HG03439 (cell line): ENCODE data around the gene DRD4.

Experiments
- ATAC-seq: cut with Tn5 transposase; IDR thresholded peaks from one replicate; pipeline ENCODE4 v1.9.1; 2021; ENCODE audit warnings: mild to moderate bottlenecking, moderate library complexity; ENCODE audit not compliant: unreplicated experiment

The DRD4 gene

GRCh38 chr11:609341-609811 is 27.7 kb upstream of the DRD4 start:
- ATAC-seq, result no peak

GRCh38 chr11:610146-610801 is 26.8 kb upstream of the DRD4 start:
- ATAC-seq, result no peak

- no peak for ATAC-seq
Measured at GRCh38 chr11:611001-611996, 25.8 kb upstream of the DRD4 start.

GRCh38 chr11:612201-612960 is 24.7 kb upstream of the DRD4 start:
- no peak for ATAC-seq

- ATAC-seq, result no peak
Measured at GRCh38 chr11:612961-613300, 24.1 kb upstream of the DRD4 start.

- no peak for ATAC-seq
Measured at GRCh38 chr11:613369-613968, 23.6 kb upstream of the DRD4 start.

DNA sequence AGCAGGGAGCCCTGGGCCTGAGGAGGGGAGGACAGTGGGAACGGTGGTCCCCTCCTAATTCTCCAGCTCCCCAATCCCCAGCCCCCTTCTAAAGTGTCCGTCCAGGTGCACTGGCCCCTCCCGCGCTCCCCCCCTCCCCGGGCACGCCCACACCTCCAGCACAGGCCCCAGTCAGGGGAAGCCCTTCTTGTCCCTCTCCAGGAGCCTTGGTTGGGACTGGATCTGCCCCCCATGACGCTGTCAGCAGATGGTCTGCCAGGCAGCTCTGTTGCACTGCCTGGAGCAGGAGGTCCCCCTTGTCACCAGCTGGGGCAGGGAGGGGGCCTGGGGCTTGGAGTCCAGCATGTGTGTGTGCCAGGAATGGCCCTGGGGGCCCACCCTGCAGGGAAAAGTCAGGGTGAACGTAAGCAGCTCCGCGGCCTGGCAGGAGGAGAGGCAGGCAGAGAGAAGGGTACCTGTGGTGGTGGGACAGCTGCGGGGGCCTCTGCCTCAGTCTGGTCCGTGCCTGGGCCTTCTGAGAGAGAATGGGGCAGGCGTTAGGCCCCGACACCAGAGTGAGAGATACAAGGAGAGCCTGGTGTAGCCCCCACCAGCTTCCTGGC is 22.9 kb upstream of the DRD4 start:
- ATAC-seq, result no peak

- ATAC-seq, result peak; percentile 14
Measured at GRCh38 chr11:614623-615503, 22.2 kb upstream of the DRD4 start.

- peak; percentile 78 for ATAC-seq
Measured at GRCh38 chr11:615504-616319, 21.4 kb upstream of the DRD4 start, which contains the start of gene IRF7. Gene IRF7, minus strand, starts transcription at chr11:615950. Its CDS starts 586 bp downstream, at chr11:615364.

- no peak for ATAC-seq
Measured at GRCh38 chr11:616320-617198, 20.5 kb upstream of the DRD4 start.

GRCh38 chr11:617199-617911 is 19.7 kb upstream of the DRD4 start:
- no peak for ATAC-seq

- ATAC-seq, result no peak
Measured at GRCh38 chr11:617912-618682, 19.0 kb upstream of the DRD4 start.

DNA sequence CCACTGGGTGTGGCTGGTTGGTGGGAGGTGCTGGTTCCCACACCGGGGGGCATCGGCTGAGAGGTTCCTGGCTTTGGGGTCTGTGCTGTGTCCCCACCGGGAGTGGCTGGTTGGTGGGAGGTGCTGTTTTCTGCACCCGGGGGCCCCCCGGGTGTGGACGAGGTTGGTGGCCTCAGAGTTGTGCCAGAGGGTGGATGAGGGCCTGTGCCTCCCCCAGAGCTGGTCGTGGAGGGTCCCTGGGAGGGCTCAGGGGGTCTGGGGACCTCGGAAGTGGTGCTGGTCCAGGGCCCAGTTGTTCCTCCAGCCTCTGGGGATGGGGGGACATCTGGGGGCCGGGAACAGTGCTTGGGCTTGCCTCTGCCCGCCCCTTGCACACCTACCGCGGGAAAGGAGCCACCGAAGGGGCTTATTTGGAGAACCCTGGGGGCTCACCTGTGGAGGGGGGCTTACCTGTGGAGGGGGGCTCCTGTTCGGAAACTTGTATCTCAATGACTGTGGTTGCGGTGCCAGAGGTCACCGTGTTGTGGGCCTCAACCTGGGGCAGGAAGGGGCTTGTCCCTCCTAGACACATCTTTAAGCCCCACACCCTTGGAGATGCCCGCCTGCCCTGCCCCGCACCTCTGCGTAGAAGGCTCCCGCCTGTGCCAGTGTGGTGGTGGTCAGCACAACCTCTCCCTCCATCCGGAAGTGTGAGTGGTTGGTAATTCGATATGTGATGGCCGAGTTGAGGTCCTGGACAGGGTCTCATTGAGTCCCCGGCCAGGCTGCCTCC is 18.0 kb upstream of the DRD4 start:
- no peak for ATAC-seq

GRCh38 chr11:619628-620050 is 17.4 kb upstream of the DRD4 start:
- ATAC-seq, result no peak

- ATAC-seq, result no peak
Measured at GRCh38 chr11:620201-620600, 16.9 kb upstream of the DRD4 start.
